Activated CD4-positive, alpha-beta T cell treated with anti-CD3 and anti-CD28 coated beads, Interleukin-2, amount 50 U/mL, for 4 hours (primary cell): ENCODE data around the gene FNDC3B.

Source experiments
- DNase-seq, 2 experiments: peaks; one replicate each; pipeline ENCODE4 v3.0.0-alpha.2; 2020

Gene FNDC3B

DNA sequence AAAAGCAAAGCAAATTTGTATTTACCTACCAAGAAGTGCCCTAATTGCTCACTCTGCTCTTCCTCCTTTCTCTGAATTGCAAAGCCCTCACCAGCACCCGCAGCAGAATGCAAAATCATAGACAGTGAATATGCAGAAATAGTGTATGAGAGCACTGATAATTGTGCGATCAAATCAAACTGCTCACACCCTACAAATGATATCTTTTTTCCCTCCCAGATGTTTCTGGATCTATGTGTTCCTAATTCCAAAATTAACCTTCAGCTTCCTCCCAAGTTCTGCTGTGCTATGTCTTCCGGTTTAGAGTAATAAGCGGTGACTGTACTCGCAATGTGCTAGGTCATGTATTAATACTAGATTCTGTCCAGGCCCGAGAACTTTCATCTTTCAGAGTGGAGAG, 405.4 kb downstream of the FNDC3B start:
- no peak for DNase-seq

DNA sequence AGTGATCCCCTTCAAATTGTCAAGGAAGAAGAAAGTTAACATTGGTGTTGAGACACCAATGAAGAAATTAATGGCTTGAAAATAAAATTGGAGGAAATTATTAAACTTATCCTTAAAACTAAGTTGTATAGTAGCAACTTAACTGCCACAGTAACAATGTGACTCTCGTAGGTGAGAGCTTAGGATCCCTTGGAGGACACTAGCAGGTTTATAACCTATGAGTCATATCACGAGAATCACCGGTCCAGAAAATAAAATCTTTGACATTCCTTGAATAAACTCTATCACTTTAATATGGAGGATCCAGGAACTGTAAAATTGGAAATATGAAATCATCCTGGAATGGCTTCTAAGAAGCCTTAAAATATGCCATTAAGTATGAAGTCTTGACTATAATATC, 406.8 kb downstream of the FNDC3B start:
- no peak for DNase-seq

DNA sequence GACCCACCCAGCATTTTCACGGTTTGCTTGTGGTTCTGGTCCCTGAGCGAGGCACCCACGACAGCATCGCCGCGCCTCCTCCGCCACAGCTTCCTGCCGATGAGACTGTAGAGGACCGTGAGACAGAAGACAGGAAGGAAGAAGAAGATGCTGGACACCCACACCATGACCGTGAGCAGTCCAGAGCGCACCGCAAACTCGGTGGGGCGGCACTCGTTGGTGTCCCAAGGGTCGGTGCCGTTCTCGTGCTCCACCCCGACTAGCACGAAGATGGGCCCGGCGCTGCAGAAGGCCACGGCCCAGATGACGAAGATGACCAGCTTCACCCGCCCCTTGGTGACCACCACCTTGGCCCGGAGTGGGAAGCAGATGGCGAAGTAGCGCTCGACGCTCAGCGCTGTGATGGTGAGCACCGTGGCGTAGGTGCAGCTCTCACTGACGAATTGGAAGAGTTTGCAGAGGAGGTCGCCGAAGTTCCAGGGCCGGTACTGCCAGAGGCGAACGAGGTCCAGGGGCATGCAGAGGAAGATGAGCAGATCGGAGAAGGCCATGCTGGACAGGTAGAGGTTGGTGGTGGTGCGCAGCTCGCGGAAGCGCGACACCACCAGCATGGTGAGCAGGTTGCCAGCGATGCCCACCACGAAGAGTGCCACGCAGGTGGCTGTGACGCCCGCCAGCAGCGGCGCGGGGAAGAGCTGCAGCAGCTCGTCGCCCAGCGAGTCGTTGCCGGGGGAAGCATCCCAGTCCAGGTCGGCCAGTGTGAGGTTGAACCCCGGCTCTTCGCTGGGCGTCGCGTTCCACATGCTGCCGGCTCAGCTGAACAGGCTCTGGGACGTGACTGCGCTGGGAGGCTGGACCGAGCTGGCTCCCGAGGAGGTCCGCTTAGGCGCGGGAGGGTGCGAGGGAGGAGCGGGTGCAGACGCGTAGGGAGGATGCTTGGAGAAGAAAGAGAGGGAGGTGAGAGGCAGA, 408.5 kb downstream of the FNDC3B start, which contains the start of gene GHSR:
Gene GHSR (minus strand): TSS at position 846 of the 969 bp plus-strand sequence. CDS start 43 bp downstream, at position 803.
- no peak for DNase-seq

DNA sequence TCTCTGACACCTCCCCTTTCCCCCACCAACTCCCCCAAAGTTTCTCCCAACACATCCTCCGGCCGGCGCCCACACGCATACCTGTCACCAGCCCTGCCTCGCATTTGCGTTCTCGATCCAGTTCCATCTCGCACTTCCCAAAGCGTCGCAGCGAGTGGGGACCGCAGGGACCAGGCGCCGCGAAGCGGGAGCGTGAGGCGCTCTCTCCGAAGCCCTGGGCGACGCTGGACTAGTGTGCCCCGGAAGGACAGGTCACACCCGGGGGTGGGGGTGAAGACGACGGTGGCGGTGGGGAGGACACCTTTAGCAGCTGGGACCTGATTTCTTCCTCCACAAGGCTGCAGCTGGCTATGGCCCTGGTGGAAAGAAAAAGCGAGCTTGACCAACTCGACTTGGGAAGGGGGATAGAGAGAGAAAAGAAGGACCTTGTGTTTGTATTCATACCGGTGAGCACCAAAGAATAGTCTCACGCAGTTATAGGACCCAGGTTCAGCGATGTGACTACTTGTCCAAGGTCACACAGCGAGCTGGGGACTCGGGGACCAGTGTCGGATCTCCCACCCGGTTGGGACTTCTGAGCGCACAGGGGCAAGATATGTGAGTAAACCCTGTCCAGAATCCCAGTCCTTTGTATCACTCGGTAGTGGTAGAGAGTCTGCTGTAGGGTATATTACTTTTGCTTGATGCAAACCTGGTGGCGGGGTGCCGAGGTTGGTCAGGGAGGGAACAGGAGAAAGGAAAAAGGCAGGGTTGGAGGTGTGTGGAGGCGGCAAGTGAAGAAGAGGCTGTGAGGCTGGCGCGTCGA, 409.5 kb downstream of the FNDC3B start:
- DNase-seq, result no peak

DNA sequence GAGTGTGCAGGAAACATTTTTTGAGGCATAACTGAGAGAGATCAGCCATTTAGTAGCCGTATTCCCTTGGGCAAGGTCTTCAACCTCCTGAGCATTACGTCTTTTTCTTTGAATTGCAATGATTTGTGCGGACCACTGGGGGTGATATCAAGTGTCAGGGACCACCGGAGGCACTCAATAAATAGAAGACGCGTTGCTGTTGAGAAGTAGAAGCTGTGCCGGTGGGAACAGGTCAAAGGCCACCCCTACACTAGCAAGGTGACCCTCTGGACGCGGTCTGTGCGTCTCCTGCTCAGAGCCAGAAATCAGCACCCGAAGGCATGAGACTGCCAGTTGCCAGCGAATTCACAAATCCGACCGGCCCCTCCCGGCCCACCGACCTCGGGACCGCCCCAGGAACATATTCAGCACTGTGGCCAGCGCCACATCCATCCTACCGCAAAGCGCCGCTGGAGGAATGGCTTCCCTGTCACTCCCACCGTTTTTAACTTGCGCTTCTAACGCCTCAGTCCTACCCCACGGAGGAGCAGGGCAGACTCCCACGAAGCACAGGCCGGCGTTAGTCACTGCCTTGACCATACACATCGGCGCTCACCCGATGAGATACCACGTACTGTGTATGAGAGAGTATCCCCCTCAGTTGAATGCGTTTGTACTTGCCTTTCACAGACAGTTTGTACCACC, 410.2 kb downstream of the FNDC3B start:
- no peak for DNase-seq
